HepG2 (cell line): ENCODE results near the gene MMS19. TPM values are rescaled to one million over a fixed set of nuclear protein-coding genes. Genes with fewer than 3 reads are reported as not detected.

Experiments used
- ARNTL ChIP-seq: sonication (generic); formaldehyde crosslinking; IDR thresholded peaks from 2 replicates; pipeline ENCODE4 v1.4.0; 2020; ENCODE audit warnings: mild to moderate bottlenecking, missing genetic modification reagents
- CBX5 ChIP-seq: sonication (generic); formaldehyde crosslinking; IDR thresholded peaks from 2 replicates; pipeline ENCODE4 v1.4.0; 2020; ENCODE audit warnings: missing genetic modification reagents, borderline replicate concordance
- HDAC2 ChIP-seq: sonication (generic); formaldehyde crosslinking; IDR thresholded peaks from 2 replicates; pipeline ENCODE4 v1.4.0; 2020; ENCODE audit warnings: missing genetic modification reagents
- IRF9 ChIP-seq: sonication (generic); formaldehyde crosslinking; IDR thresholded peaks from 2 replicates; pipeline ENCODE4 v1.8.0; 2022; ENCODE audit warnings: missing genetic modification reagents, mild to moderate bottlenecking, borderline replicate concordance
- NFAT5 ChIP-seq: sonication (generic); formaldehyde crosslinking; IDR thresholded peaks from 2 replicates; pipeline ENCODE4 v1.4.0; 2020; ENCODE audit warnings: missing genetic modification reagents
- NFKB2 ChIP-seq: sonication (generic); formaldehyde crosslinking; IDR thresholded peaks from 2 replicates; pipeline ENCODE4 v1.4.0; 2020; ENCODE audit warnings: missing genetic modification reagents, borderline replicate concordance
- PCBP2 ChIP-seq: fragments of 200-400 bp; formaldehyde crosslinking; optimal IDR thresholded peaks from 2 replicates; pipeline ENCODE3; 2018; ENCODE audit warnings: low read length, low read depth; ENCODE audit not compliant: poor library complexity, severe bottlenecking
- PRPF4 ChIP-seq: fragments of 200-400 bp; formaldehyde crosslinking; IDR thresholded peaks from 2 replicates; pipeline ENCODE4 v1.6.1; 2016; ENCODE audit warnings: low read length, low read depth; ENCODE audit not compliant: poor library complexity, severe bottlenecking
- RFXANK ChIP-seq: IDR thresholded peaks from 2 replicates; pipeline ENCODE4 v1.6.1; 2016
- SYNCRIP ChIP-seq: fragments of 200-400 bp; formaldehyde crosslinking; IDR thresholded peaks from 2 replicates; pipeline ENCODE4 v1.6.1; 2018; ENCODE audit warnings: mild to moderate bottlenecking, low read depth, low read length; ENCODE audit not compliant: insufficient read depth
- YEATS4 ChIP-seq: sonication (generic); formaldehyde crosslinking; IDR thresholded peaks from 2 replicates; pipeline ENCODE4 v1.4.0; 2020; ENCODE audit warnings: missing genetic modification reagents, borderline replicate concordance
- ZNF138 ChIP-seq: sonication (generic); formaldehyde crosslinking; IDR thresholded peaks from 2 replicates; pipeline ENCODE4 v1.5.0; 2020; ENCODE audit warnings: mild to moderate bottlenecking, low read depth, missing genetic modification reagents
- ZNF543 ChIP-seq: sonication (generic); formaldehyde crosslinking; IDR thresholded peaks from 2 replicates; pipeline ENCODE4 v1.4.0; 2020; ENCODE audit warnings: mild to moderate bottlenecking, missing genetic modification reagents
- ZNF556 ChIP-seq: sonication (generic); formaldehyde crosslinking; IDR thresholded peaks from 2 replicates; pipeline ENCODE4 v1.4.0; 2020; ENCODE audit warnings: mild to moderate bottlenecking, missing genetic modification reagents, borderline replicate concordance
- ZNF709 ChIP-seq: sonication (generic); formaldehyde crosslinking; IDR thresholded peaks from 2 replicates; pipeline ENCODE4 v1.5.0; 2020; ENCODE audit warnings: mild to moderate bottlenecking, missing genetic modification reagents
- ZNF777 ChIP-seq: sonication (generic); formaldehyde crosslinking; IDR thresholded peaks from 2 replicates; pipeline ENCODE4 v1.4.0; 2020; ENCODE audit warnings: missing genetic modification reagents
- ZNF878 ChIP-seq: sonication (generic); formaldehyde crosslinking; IDR thresholded peaks from 2 replicates; pipeline ENCODE4 v1.8.1; 2023; ENCODE audit warnings: mild to moderate bottlenecking, missing genetic modification reagents, moderate library complexity
- polyA plus RNA-seq, 8 experiments: library from polyadenylated mRNA; depleted of rRNA in 3 of 8; stranded (reverse) in 7 of 8; unstranded in 1 of 8; fragments of >200 nt; fragmentation: Illumina TruSeq in 4 of 8; extraction: Trizol in 4 of 8; gene quantifications; 2 replicates each; pipeline versions ENCODE4 v1.2.1 to v1.2.3, GENCODE V29; 2011 to 2016; ENCODE audit warnings: low read depth in 4 of 8, missing spikeins in 1 of 8, mixed read lengths in 1 of 8; ENCODE audit not compliant: insufficient read depth in 1 of 8
- total RNA-seq, 5 experiments: library from RNA; depleted of rRNA; stranded (reverse); fragments of >200 nt; fragmentation: Illumina TruSeq; extraction: Trizol; gene quantifications; 2 replicates each; pipeline ENCODE4 v1.2.3, GENCODE V29; 2016; ENCODE audit warnings: low read depth in 1 of 5
- TF ChIP-seq, protein P1 (sequence below): sonication (generic); formaldehyde crosslinking; IDR thresholded peaks from 2 replicates; pipeline ENCODE4 v1.8.1; 2023; ENCODE audit warnings: mild to moderate bottlenecking, moderate library complexity, missing genetic modification reagents
- TF ChIP-seq, protein P2 (sequence below): sonication (generic); formaldehyde crosslinking; IDR thresholded peaks from 2 replicates; pipeline ENCODE4 v1.8.1; 2023; ENCODE audit warnings: mild to moderate bottlenecking, missing genetic modification reagents

Gene MMS19
- total and polyA plus RNA-seq, 2 of the 13 experiments (the other 11 are each of a cell fraction or from before 2014, with no cell fraction given), result 76.4 to 107 TPM

DNA sequence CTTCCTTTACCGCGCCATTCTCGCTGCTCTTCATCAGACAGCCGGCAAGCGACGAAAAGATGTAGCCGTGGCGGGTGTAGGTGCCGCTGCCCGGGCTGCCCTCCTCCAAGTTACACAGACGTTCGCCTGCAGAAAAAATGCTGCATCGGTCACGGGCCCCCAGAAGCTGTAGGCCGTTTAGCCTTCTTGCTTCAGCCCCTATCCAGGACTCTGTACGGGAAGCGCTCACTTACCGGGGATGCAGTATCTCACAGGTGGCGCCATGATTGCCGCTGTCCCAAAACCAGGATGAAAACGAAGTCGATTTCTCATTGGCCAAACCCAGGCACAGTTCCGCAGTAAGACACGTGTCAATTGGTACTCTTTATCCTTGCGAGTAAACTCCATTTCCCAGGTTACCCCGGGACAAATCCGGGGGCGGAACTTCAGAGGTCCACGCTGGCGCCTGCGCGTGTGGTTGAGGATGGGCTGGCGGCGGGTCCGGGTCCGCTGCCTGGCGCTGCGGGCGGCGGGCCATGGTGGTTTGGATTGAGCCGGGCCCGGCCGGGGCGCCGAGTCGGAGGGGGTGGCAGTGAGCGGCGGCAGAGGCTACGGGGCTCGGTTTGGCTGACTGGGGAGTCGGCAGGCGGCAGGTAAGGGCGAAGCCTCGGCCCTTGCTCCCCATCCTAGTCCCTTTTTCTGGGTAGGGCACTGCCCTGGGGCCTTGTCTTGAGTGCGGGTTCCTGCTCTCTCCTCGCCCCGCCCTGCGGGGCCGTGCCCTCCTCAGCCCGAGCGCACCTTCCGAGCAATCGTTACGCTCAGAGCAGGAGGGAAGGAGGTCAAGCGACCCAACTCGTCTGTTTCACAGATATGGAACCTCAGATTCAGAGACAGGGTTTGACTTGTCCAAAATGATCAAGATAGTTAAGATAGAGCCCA lies 52.2 kb downstream of the MMS19 start, which contains the start of the genes EXOSC1 and ZDHHC16 (continued):
- peak; percentile 87 for TF ChIP-seq YEATS4
- no peak for TF ChIP-seq IRF9 (CRISPR knock-in tag)
- TF ChIP-seq, protein P1, sequence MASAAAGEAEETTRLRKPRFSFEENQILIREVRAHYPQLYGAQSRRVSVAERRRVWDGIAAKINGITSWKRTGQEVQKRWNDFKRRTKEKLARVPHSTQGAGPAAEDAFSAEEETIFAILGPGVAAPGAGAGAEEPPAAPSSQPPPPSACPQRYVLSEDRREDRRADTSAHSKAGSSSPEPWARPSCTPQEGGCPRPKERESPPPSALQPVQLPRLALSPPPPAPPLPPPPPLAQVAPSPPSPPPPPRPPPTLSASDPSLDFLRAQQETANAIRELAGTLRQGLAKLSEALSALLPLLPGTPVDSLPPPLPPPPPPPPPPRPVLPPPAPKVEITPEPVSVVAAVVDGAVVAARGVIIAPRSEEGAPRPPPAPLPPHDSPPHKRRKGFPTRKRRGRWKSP (CRISPR knock-in tag), result peak; percentile 38; the same call in 1 of the 2 replicates
- no peak for TF ChIP-seq CBX5 (CRISPR knock-in tag)
- peak; percentile 45; the same call in 1 of the 2 replicates for TF ChIP-seq ARNTL
- peak; percentile 72; the same call in 1 of the 2 replicates for TF ChIP-seq NFKB2 (CRISPR knock-in tag)
- no peak for TF ChIP-seq NFAT5 (CRISPR knock-in tag)
- no peak; the same call in 1 of the 2 replicates for TF ChIP-seq ZNF543
- peak; percentile 32; the same call in 1 of the 2 replicates for TF ChIP-seq ZNF777 (CRISPR knock-in tag)
- TF ChIP-seq HDAC2 (CRISPR knock-in tag), result peak; percentile 75
- TF ChIP-seq ZNF138 (CRISPR knock-in tag), result no peak
- TF ChIP-seq ZNF878, result peak; percentile 42; the same call in 1 of the 2 replicates
- TF ChIP-seq, protein P2, sequence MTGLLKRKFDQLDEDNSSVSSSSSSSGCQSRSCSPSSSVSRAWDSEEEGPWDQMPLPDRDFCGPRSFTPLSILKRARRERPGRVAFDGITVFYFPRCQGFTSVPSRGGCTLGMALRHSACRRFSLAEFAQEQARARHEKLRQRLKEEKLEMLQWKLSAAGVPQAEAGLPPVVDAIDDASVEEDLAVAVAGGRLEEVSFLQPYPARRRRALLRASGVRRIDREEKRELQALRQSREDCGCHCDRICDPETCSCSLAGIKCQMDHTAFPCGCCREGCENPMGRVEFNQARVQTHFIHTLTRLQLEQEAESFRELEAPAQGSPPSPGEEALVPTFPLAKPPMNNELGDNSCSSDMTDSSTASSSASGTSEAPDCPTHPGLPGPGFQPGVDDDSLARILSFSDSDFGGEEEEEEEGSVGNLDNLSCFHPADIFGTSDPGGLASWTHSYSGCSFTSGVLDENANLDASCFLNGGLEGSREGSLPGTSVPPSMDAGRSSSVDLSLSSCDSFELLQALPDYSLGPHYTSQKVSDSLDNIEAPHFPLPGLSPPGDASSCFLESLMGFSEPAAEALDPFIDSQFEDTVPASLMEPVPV (CRISPR knock-in tag), result no peak; the same call in 1 of the 2 replicates
- no peak for TF ChIP-seq SYNCRIP
- TF ChIP-seq PCBP2, result no peak
- TF ChIP-seq RFXANK, result 0 out of 2 replicates have a peak, but pooled peaks have one; percentile 50
- TF ChIP-seq ZNF709, result 0 out of 2 replicates have a peak, but pooled peaks have one; percentile 19
- TF ChIP-seq ZNF556 (CRISPR knock-in tag), result no peak; the same call in 1 of the 2 replicates
- TF ChIP-seq PRPF4, result no peak
